NOMO-1 (cell line): Measurements from ENCODE around the gene UNC50.

Experiments used
- DNase-seq, 2 experiments: peaks; one replicate each; lab custom pipeline; 2025; ENCODE audit not compliant: unreplicated experiment in 2 of 2; lab: John Stamatoyannopoulos, UW

Gene UNC50, protein sequence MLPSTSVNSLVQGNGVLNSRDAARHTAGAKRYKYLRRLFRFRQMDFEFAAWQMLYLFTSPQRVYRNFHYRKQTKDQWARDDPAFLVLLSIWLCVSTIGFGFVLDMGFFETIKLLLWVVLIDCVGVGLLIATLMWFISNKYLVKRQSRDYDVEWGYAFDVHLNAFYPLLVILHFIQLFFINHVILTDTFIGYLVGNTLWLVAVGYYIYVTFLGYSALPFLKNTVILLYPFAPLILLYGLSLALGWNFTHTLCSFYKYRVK

DNA sequence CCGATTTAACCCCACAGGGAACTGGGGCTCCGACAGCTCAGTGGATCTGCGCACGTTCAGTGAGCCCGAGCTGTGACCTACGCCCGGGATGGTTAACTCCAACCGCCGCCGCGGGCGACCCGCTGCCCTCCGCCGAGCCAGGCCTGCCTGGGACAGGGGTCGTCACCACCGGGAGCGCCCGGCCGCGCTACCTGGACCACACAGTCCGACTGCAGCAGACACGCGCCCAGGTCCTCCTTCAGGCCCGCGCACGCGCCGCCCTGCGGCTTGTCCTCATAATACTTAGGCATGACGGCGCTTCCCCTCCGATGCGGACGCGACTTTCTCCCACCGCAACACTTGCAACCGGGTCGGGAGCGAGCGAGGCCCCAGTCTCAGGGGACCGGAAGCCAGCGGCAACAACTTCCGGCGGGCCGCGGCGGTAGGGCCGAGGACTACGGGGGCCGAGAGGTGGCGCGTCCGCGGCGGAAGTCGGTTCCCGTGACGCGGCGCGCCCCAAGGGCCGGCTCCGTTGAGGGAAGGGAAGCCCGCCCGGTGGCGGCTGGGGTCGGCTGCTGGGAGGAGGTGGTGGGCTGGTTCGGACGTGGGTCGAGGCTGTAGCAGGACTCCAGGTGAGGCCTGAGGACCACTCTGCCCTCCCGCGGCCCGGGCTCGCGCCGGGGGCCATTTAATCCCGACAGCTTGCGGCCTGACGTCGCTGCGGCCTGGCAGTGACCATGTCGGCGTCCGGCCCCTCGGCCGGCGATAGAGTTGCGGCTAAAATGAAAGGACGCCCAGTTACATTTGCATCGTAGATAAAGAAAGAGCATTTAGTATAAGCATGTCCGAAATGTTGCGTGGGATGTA, at the start of gene UNC50, which contains the start of gene COA5:
Gene UNC50 (plus strand): TSS at position 474 of the 846 bp plus-strand sequence. CDS start 1,171 bp downstream, outside the sequence.
Gene COA5 (minus strand): TSS at position 397 of the 846 bp plus-strand sequence. CDS start 107 bp downstream, at position 290.
- peak; percentile 86 to 93 for DNase-seq

DNA sequence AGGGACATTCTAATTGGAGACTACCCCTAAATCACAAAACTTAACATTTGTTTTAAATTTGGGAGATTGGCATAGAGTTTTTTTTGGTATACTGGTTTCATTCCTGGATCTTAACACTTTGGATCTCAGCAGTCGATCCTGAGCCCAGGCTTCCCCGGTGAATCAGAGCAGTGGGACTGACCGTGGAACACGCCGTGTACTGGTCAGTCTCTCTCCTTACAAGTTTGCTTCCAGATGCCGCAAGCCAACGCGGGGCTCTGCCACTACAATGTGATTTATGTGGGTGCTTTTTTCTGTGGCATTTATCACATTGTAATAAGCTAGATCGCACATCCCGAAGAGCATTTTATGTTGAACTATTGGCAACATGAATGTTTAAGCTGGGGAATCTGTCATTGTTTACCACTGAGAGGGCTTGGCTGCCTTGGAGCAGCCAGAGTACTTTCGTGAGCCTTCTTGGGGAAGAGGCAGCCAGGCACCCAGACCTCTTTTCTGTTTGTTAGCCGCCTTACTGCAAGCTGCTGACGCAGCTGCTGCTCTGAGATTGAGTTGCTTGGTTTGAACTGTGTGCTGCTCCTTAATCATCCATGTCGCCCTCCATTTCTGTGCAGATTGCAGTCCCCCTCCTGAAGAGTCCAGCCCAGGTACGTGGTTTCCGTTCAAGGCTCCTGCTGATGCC, 49.4 kb upstream of the UNC50 start:
- DNase-seq, result no peak

DNA sequence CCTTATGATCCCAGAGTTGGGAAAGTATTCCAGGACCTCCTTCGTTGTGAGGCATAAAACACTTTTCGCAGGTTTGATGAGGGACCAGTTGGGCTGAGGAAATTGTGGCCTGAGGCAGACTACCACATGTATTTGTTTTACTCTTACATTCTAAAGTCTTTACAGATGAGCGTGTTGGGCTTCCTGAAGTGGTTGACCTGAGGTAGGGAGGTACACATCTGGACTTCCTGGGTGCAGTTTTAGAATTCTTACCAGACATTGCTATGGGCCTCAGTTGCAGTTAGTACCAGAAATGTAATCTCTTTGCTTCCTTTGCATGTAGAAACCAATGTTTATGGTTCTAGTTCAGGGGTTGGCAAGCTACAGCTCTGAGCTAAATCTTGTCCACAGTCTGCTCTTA, 48.8 kb upstream of the UNC50 start:
- DNase-seq, result no peak

DNA sequence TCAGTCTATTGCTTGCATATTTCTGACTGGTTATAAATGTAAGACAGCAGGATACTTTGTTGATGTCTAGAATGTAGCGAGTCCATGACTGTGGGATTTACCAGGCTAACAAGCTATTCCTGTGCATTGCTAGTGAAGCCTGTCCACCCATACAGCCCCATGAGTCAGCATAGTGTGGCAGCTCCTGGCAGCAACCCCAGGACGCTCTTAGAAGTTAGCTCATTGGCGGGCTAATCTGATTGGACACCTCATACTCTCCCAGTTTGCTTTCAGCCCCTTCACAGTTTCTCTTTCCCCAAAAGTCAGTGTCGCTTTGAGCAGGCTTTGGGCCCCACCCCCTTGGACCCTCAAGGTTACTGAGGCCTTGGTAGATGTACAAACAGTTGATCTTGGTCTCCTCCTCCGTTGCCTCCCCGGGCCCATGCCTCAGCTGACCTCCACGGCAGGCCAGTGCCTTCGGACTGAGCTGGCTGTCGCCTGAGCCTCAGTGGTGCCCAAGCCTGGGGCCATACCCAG, 48.1 kb upstream of the UNC50 start:
- DNase-seq, result no peak

DNA sequence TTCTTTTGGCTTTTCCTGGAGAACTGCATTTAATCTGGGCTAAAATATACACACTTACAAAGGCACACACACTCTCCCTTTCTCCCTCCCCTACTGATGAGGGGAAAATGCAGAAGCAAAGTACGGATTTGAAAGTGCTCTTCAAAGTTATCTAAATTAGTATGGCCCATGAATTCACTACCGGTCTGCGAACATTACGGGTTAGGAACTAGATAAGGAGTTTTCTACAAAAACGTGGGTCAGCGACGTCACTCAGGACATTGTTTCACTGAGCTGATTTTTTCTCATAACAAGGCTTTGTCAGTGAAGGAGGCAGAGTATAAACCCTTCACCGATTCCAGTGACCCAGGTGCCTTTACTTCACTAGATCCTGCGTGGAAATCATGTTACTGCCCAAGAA, 47.4 kb upstream of the UNC50 start:
- DNase-seq, result no peak

DNA sequence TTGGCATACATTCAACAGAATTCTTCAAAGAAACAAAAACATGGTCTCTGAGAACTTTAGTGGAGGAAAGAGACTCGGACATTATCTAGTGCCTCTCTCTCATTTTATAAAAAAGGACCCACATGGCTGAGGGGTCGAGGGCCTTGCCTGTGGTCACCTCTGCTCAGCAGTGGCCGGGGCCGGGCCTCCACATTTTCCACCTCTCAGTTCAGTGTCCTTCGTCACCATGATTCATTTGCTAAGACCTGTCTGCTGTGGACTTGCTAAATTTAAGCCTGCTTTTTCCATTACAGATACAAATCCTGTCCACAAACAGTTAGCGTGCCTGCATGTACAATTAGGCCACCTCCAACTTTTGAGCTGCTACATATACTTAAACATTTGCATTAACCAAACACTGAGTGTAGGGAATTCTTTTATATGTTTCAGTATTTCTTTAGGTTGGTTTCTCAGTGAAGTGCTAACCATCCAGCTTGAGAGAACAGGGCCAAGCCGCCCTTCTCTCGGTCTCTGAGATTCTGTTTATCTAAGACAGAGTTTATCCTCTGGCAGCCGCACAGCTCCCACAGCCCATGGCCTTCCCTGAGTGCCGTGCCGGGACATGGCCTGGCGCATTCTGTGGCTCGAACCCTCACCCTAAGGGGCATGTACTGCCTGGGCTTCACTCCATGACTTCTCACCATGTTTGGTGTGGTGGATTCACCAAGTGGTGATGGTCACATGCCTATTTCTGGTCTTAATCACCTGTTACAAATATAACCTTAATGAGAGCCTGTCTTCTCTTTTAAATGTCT, 46.3 kb upstream of the UNC50 start:
- DNase-seq, result no peak

DNA sequence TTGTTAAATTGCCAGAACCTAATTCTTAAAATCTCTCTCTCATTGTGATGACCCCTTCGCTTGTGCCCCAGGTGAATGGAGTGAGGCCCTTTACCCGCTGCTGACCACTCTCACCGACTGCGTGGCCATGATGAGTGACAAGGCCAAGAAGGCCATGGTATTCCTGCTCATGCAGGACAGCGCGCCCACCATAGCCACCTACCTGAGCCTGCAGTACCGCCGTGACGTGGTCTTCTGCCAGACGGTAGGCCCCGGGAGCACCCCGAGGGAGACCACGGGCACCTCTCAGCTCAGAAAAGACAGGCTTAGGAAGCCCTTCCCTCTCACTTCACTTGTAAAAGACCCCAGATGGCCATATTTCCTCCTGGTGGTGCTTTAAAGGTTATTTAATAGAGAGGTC, 45.0 kb upstream of the UNC50 start:
- DNase-seq, result no peak

DNA sequence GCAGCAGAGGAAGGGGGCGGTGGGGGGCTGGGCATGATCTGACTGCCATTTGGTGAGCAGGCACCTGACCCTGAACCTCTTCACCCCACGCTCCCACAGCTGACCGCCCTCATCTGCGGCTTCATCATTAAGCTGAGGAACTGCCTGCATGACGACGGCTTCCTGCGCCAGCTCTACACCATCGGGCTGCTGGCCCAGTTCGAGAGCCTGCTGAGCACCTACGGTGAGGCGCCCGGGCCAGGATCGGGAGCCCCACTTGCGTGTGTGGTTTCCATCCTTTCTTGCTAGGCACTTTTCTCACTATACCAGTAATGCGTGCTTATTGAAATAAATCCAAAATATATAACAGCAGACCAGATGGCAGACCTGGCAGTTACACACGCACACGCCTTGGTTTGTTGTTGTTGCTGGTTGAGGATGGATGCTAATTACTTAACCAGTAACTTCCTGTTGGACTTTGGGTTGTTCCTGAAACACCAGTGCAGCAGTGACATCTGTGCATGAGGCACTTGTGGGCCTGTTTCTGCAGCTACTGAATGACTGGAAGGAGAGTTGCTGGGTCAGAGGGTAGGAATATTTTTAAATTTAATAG, 43.8 kb upstream of the UNC50 start:
- peak; percentile 13 to 21 for DNase-seq

DNA sequence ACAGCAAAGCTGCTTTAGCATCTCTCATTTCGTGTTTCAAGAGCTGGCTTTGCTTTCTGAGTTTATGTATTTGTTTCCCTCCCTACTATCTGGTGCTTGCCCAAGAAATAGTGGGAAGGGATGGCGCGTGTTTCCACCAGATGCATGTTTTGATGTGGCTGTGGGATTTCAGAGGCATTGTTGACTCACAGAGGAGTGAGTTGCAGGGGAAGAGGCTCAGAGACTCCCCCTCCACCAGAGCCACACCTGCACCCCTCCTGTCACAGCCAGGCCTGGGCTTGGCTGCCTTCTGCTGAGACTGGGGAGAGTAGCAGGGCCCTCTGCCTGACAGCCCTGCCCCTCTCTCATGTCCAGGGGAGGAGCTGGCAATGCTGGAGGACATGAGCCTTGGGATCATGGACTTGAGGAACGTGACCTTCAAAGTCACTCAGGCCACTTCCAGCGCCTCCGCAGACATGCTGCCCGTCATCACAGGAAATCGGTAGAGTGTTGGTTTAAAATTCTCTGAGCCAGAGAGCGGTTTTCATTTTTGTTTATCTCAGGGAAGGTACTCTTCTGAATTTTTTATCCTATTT, 43.0 kb upstream of the UNC50 start:
- no peak for DNase-seq

DNA sequence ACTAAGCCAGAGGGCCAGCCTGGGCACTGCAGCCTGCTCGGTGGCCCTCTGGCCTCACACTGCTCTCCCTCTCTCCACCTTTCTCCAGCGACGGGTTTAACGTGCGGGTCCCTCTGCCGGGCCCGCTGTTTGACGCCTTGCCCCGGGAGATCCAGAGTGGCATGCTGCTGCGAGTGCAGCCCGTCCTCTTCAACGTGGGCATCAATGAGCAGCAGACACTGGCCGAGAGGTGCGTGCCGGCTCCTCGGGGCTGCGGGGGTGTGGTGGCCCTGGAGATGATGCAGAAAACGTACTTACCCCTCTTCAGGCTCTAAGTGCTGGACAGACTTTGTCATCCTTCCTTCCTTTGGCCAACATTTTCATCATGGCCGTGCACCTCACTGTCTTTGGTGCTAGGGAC, 42.4 kb upstream of the UNC50 start:
- no peak for DNase-seq

DNA sequence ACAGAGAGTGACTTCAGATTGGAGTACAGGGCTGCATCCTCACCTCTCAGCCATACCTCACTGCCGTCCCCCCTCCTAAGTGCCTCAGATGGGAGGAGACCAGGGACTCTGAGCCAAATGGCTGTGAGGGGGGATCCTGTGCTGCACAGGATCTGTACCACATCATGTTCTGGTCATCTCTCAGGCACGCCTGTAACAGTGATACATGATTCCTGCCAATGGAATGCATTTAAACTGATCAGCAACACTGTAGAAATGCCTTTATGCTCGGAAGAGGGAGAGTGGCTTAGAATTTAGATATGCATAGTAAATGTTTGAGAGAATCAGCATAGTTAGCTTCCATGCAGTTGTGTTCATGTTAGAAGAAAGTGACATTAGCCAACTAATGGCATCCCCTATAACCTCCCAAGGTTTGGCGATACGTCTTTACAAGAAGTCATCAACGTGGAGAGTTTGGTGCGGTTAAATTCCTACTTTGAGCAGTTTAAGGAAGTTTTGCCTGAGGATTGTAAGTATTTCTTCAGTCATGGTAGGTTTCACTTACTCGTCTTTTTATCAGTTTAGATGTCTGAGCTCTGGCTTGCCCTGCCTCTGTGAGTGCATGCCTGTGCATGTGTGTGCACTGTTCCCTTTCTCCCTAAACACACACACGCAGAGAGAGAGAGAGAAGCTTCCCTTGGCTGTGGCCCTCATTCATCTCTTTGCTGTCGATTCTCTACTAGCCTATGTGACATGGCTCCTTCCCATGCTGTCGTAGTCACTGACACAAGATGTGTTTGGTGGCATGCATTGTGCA, 40.0 kb upstream of the UNC50 start:
- no peak for DNase-seq

DNA sequence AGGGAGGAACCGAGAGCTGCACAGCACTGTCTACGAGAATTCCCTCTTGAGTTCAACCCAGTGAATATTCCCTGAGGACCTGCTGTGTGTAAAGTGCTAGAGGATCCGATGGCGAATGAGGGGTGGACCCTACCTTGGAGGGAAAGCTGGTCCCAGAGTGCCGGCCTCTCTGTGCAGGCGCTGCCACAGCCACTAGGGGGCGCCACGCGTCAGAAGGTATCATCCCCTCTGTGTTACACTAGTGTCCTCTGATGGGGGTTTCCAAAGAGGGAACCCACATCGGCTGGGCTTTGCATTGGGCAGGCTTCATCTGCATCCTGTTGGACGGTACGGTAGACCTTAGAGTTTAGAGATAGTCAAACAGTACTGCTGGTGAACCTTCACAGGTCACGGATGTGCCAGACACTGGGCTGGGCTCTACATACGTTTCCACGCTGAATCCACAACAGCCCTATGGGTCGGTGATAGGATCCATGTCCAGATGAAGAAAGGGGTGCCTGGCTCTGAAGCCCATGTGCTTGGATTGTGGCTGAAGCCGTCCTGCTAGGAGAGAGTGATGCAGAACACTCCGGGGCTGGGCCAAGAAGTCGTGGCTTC, 39.1 kb upstream of the UNC50 start:
- DNase-seq, result no peak

DNA sequence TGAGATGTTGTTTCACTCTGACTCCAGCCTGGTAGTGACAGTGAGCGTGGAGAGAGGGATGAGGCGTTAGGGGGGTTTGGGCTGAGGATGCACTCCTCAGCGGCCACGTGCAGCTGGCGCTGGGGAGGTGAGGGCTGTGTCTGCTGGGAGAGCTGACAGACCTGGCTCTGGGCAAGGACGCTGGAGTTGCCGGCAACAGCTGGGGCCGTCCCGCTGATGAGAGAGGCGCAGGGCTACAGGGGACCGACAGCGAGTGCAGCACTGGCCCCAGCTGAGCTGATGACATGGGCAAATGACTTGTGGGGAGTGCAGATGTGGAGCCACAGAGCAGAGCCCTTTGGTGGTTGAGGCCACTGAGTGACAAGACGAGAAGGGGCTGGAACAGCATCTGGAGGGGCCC, 38.5 kb upstream of the UNC50 start:
- no peak for DNase-seq

DNA sequence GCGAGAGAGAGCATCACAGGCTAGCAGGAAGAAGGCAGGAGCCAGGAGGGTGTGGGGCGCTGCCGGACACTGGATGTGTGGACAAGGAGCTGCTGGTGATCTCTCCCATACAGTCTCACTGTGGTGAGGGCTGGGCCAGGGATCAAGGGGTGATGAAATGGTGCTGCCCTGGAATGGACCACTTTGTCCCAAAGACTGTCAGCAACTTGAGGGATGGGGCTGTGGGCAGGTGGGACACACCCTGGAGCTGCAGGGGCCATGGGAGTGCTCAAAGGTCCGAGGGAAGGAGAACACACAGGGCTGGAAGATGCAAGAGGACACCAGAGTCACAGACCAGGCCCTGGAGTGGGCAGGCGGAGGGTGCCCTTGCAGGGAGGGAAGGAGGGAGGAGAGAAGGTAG, 38.0 kb upstream of the UNC50 start:
- DNase-seq, result no peak

DNA sequence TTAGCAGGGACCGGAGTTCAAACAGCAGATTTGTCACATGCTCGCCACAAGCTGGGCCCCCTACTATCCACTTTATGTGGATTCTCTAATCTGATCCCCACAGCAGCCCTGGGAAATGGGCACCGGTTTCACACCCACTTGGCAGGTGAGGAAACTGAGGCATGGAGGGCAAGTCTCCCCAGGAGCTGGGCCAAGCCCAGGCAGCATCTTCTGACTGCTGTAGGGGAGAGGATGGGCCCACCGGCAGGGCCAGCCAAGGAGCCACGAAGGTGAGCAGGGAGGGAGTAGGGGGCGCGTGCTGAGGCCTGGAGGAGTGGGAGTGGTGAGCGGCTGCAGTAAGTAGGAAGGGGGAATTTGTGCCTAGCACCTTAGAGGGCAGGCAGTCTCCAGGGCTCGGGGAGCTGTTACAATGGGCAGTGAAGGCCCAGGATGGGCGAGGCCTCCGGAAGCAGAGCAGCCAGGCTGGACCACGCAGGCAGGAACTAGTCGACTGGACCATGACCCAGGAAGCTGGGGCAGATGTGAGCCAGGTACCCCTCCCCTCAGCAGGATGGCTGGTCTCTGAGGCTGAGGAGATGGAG, 37.2 kb upstream of the UNC50 start:
- DNase-seq, result no peak

DNA sequence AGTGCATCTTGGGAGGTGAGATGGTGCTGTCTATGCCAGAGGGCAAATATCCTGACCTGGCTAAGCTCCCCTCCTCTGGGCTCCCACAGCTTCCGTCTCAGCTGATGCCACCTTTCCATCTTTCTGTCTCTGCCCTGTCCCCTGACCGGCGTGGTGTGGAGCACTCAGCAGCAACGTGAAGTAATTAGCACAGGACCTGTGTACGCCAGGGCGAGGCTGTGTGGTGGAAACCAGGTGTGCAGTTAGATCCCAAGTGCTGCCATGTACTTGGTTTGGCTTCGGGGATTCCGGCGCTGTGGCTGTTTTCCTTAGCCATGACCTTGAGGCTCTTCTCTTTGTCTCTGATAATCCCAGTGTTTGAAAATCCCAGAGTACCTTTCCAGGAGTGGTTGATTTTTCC, 36.6 kb upstream of the UNC50 start:
- DNase-seq, result no peak

DNA sequence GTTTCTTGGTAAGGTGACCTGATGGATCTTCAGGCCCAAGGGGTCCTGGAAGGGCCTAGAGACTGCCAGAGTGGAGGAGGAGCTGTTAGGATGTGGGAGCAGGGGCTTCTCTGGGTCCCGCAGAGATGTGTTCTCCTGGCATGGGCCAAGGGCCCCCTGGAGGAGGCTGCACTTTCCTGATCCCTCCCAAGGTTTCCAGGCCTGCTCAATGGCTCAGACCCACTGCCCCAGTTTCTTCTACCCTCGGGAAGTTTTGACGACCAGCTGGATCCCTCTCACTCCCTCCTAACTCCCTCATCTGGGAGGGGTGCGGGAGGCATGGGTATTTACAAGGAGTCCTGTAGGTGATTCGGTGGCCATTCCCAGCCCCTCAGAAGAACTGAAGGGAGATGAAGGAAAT, 36.2 kb upstream of the UNC50 start:
- DNase-seq, result no peak

DNA sequence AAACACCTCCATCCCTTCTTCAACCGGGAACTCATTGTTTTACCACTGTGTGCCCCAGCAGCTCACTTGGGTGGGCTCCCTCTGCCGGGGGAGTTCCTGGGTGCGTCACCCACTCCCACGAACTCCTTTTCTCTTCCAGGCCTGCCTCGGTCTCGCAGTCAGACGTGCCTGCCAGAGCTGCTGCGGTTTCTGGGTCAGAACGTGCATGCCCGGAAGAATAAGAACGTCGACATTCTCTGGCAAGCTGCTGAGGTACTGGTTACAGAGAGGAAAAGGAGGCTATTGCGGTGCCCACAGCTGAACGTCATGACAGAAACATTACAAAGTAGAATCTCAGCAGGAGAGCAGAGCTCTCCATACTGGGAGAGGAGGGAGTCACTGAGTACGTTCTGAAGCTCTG, 35.7 kb upstream of the UNC50 start:
- no peak for DNase-seq
